C4-2B (cell line): ENCODE measurements around the gene PPP1R13L.

Experiments
- ZFX ChIP-seq: fragments of 450-650 bp; IDR thresholded peaks from 2 replicates; pipeline ENCODE4 v1.6.1; 2017
- TF ChIP-seq, protein P1 (sequence below): fragments of 450-650 bp; conservative IDR thresholded peaks from 2 replicates; pipeline ENCODE4 v1.5.1; 2017; ENCODE audit warnings: mild to moderate bottlenecking

DNA sequence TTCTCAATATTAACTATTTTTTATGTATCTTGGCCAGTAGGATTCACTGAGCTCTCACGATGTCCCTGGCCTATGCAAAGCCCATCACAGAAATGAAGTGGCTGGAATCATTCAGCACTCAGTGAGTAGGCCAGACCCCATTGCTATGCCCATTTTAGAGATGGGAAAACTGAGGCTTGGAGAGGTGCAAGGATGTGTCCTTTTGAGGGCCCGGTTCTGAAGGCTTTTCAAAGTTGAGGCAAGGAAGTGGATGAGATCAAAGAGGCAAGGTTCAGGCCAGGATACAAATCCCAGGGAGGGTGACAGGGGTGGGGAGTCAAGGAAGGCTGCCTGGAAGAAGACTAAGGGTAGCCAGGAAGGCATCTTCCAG is 37.5 kb upstream of the PPP1R13L start:
- TF ChIP-seq, protein P1, sequence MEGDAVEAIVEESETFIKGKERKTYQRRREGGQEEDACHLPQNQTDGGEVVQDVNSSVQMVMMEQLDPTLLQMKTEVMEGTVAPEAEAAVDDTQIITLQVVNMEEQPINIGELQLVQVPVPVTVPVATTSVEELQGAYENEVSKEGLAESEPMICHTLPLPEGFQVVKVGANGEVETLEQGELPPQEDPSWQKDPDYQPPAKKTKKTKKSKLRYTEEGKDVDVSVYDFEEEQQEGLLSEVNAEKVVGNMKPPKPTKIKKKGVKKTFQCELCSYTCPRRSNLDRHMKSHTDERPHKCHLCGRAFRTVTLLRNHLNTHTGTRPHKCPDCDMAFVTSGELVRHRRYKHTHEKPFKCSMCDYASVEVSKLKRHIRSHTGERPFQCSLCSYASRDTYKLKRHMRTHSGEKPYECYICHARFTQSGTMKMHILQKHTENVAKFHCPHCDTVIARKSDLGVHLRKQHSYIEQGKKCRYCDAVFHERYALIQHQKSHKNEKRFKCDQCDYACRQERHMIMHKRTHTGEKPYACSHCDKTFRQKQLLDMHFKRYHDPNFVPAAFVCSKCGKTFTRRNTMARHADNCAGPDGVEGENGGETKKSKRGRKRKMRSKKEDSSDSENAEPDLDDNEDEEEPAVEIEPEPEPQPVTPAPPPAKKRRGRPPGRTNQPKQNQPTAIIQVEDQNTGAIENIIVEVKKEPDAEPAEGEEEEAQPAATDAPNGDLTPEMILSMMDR, result no peak
- TF ChIP-seq ZFX, result no peak
